ENCODE data around the gene PPP1R14B. TPM values are rescaled to one million over a fixed set of nuclear protein-coding genes. Genes with fewer than 3 reads are reported as not detected.

The PPP1R14B gene
- total and polyA plus RNA-seq, 2 of the 13 experiments (the other 11 are each of a cell fraction or from before 2014, with no cell fraction given): 110 to 148 TPM

- in situ Hi-C loops (cut with HindIII; ENCODE audit: extremely low pct_ligation_motif_present, low pct_unique_long_range_greater_than_20kb): no loop called here
- no peak overlapping the region for H2AFZ ChIP-seq (ENCODE audit: low read length)
- CTCF ChIA-PET (ENCODE audit: low intra/inter-chr PET ratio, low total read pairs): no interaction called here
- H3K4me3 ChIP-seq (replicated peaks in 1 of 3; ENCODE audit: insufficient read depth in 1 of 3, low read depth in 2 of 3, low read length in 3 of 3): peak overlapping the region; percentile 71 to 89 (median 86)
- H4K20me1 ChIP-seq (ENCODE audit: insufficient read depth, low read length): no peaks in the 10 kb centered on the region
- no TSS peak for BruUV-seq (replicated peaks)
- H3K79me2 ChIP-seq (ENCODE audit: insufficient read depth, low read length): peaks cover 14% of the 10 kb centered on the region
- no peaks in the 10 kb centered on the region for H3K27me3 ChIP-seq (ENCODE audit: control insufficient read depth in 1 of 2, insufficient read depth in 2 of 2, low read length in 2 of 2)
- H3K36me3 ChIP-seq (replicated peaks in 1 of 2; ENCODE audit: control insufficient read depth in 1 of 2, insufficient read depth in 2 of 2, low read length in 2 of 2): no peaks in the 10 kb centered on the region; a peak in 2 of 5 replicates
- peak; percentile 33 for DNase-seq (ENCODE audit: low spot score)
- peaks cover 38% of the 10 kb centered on the region for H3K4me1 ChIP-seq (ENCODE audit: insufficient read depth, low read length)
- intact Hi-C loops (cut with micrococcal nuclease; ENCODE audit: unreplicated experiment): loop anchor here (2.0 kb wide), 1 partner anchor 18 kb away; the partner anchor contains the start of gene PLCB3
- no peaks in the 10 kb centered on the region for H3K9me3 ChIP-seq (ENCODE audit: low read length)
- POLR2A ChIA-PET: interaction anchor here (0.7 to 5.9 kb wide), 17 partner anchors 9 to 103 kb away, joined by 3 to 113 read pairs (median 5); partner anchors contain the start of genes ESRRA, FERMT3, FKBP2 and MACROD1
- 3% methylated on average over 16 of the region's 34 CpGs for WGBS (ENCODE audit: low lambda C conversion rate)
- FAIRE-seq: peak; percentile 53
- peak overlapping the region; percentile 75 for H3K9ac ChIP-seq (ENCODE audit: insufficient read depth, low read depth, low read length)
- peak; percentile 17 for ATAC-seq
- peak overlapping the region; percentile 95 for H3K4me2 ChIP-seq (ENCODE audit: low read depth, low read length)
- peak overlapping the region; percentile 78 for H3K27ac ChIP-seq (ENCODE audit: extremely low read length, insufficient read depth, low read length)
- TF ChIP-seq ZNF558 (CRISPR knock-in tag; IDR thresholded peaks at IDR 0.05; ENCODE audit: borderline replicate concordance) (0 out of 2 replicates have a peak, but pooled peaks have one; percentile 47), ARNTL (CRISPR knock-in tag; IDR thresholded peaks at IDR 0.05) (no peak), RXRB (CRISPR knock-in tag; IDR thresholded peaks at IDR 0.05; ENCODE audit: borderline replicate concordance) (no peak), EED (CRISPR knock-in tag; IDR thresholded peaks at IDR 0.05) (0 out of 2 replicates have a peak, but pooled peaks have one; percentile 33), GABPB1 (CRISPR knock-in tag; IDR thresholded peaks at IDR 0.05) (peak; percentile 2; the same call in 1 of the 2 replicates), BRF2 (CRISPR knock-in tag; IDR thresholded peaks at IDR 0.05) (0 out of 2 replicates have a peak, but pooled peaks have one; percentile 11), ZNF121 (CRISPR knock-in tag; IDR thresholded peaks at IDR 0.05) (no peak), HDAC2 (CRISPR knock-in tag; IDR thresholded peaks at IDR 0.05) (peak; percentile 19; the same call in 1 of the 2 replicates), RCOR2 (CRISPR knock-in tag; IDR thresholded peaks at IDR 0.05) (0 out of 2 replicates have a peak, but pooled peaks have one; percentile 31), ZNF263 (CRISPR knock-in tag; IDR thresholded peaks at IDR 0.05) (peak; percentile 36; the same call in 1 of the 2 replicates), ZNF569 (CRISPR knock-in tag; IDR thresholded peaks at IDR 0.05; ENCODE audit: borderline replicate concordance) (0 out of 2 replicates have a peak, but pooled peaks have one; percentile 60), MAZ (IDR thresholded peaks at IDR 0.05; ENCODE audit: borderline replicate concordance, low read depth, low read length) (peak; percentile 51; the same call in 1 of the 2 replicates), MAZ (CRISPR knock-in tag; IDR thresholded peaks at IDR 0.05; ENCODE audit: low read depth) (no peak; the same call in 1 of the 2 replicates), ATRX (CRISPR knock-in tag; IDR thresholded peaks at IDR 0.05; ENCODE audit: borderline replicate concordance) (no peak), BCL3 (CRISPR knock-in tag; IDR thresholded peaks at IDR 0.05) (0 out of 2 replicates have a peak, but pooled peaks have one; percentile 6), NFE2L1 (CRISPR knock-in tag; IDR thresholded peaks at IDR 0.05; ENCODE audit: borderline replicate concordance) (no peak), ZNF232 (CRISPR knock-in tag; IDR thresholded peaks at IDR 0.05; ENCODE audit: borderline replicate concordance) (0 out of 2 replicates have a peak, but pooled peaks have one; percentile 22), ZNF782 (CRISPR knock-in tag; IDR thresholded peaks at IDR 0.05; ENCODE audit: borderline replicate concordance) (0 out of 2 replicates have a peak, but pooled peaks have one; percentile 68), ZNF850 (CRISPR knock-in tag; conservative IDR thresholded peaks at IDR 0.05) (peak; percentile 84; the same call in 1 of the 2 replicates), AGO2 (optimal IDR thresholded peaks at IDR 0.05; ENCODE audit: low read depth, low read length) (peak; percentile 97), ZNF343 (CRISPR knock-in tag; IDR thresholded peaks at IDR 0.05) (0 out of 2 replicates have a peak, but pooled peaks have one; percentile 2)
- TF ChIP-seq, protein P1, sequence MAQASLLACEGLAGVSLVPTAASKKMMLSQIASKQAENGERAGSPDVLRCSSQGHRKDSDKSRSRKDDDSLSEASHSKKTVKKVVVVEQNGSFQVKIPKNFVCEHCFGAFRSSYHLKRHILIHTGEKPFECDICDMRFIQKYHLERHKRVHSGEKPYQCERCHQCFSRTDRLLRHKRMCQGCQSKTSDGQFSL (CRISPR knock-in tag; IDR thresholded peaks at IDR 0.05): 0 out of 2 replicates have a peak, but pooled peaks have one; percentile 47
These were observed 22.3 kb upstream of the PPP1R14B start for GRCh38 chr11:64268893-64269539.

Measured in HepG2 (cell line).